Smooth muscle cell (in vitro differentiated cells): ENCODE data around the gene COL10A1. TPM values are rescaled to one million over a fixed set of nuclear protein-coding genes. Genes with fewer than 3 reads are reported as not detected.
A peak's percentile ranks its signal among the peaks of the same experiment; 100 is the strongest.

ENCODE experiments used
- DNase-seq: peaks from one replicate; lab custom pipeline; 2025; ENCODE audit not compliant: unreplicated experiment; lab: John Stamatoyannopoulos, UW
- H2AFZ ChIP-seq: fragments of 200-600 bp; sonication (generic); 2 replicates; pipeline ENCODE4 v1.6.0; 2016; ENCODE audit warnings: antibody characterized with exemption, low read depth, mild to moderate bottlenecking
- H3F3A ChIP-seq: fragments of 200-600 bp; sonication (generic); 2 replicates; pipeline ENCODE4 v1.6.0; 2017; ENCODE audit warnings: antibody characterized with exemption, low read depth
- H3K27ac ChIP-seq: fragments of 200-600 bp; sonication (generic); 2 replicates; pipeline ENCODE4 v1.5.1; 2016; ENCODE audit warnings: low read depth, mild to moderate bottlenecking
- H3K27me3 ChIP-seq: fragments of 200-600 bp; sonication (generic); 2 replicates; pipeline ENCODE4 v1.6.1; 2016; ENCODE audit warnings: low read depth, mild to moderate bottlenecking
- H3K36me3 ChIP-seq: fragments of 200-600 bp; sonication (generic); 2 replicates; pipeline ENCODE4 v1.5.1; 2016; ENCODE audit warnings: low read depth
- H3K4me1 ChIP-seq: fragments of 200-600 bp; sonication (generic); 2 replicates; pipeline ENCODE4 v1.5.1; 2016; ENCODE audit warnings: low read depth
- H3K4me2 ChIP-seq: fragments of 200-600 bp; sonication (generic); 2 replicates; pipeline ENCODE4 v1.6.0; 2016; ENCODE audit warnings: mild to moderate bottlenecking
- H3K4me3 ChIP-seq: fragments of 200-600 bp; sonication (generic); 2 replicates; pipeline ENCODE4 v1.5.1; 2016; ENCODE audit warnings: mild to moderate bottlenecking
- H3K79me2 ChIP-seq: fragments of 200-600 bp; sonication (generic); 2 replicates; pipeline ENCODE4 v1.6.0; 2016; ENCODE audit warnings: low read depth, mild to moderate bottlenecking
- H3K9ac ChIP-seq: fragments of 200-600 bp; sonication (generic); 2 replicates; pipeline ENCODE4 v1.6.0; 2016; ENCODE audit warnings: low read depth
- H3K9me3 ChIP-seq: fragments of 200-600 bp; sonication (generic); replicated peaks from 2 replicates; pipeline ENCODE4 v1.5.1; 2016; ENCODE audit warnings: low read depth
- H4K20me1 ChIP-seq: fragments of 200-600 bp; sonication (generic); 2 replicates; pipeline ENCODE4 v1.6.0; 2016; ENCODE audit warnings: low read depth
- CTCF ChIP-seq: fragments of 200-600 bp; sonication (generic); IDR thresholded peaks from 2 replicates; pipeline ENCODE4 v1.5.1; 2017; ENCODE audit warnings: borderline replicate concordance, mild to moderate bottlenecking, antibody characterized with exemption; ENCODE audit not compliant: insufficient read depth, poor library complexity, severe bottlenecking
- WGBS: methylation state at CpG from one replicate; pipeline ENCODE4 v1.1.7; 2016; ENCODE audit warnings: low lambda C conversion rate; 5-methylcytosine and 5-hydroxymethylcytosine counted together
- polyA plus RNA-seq: library from polyadenylated mRNA; unstranded; fragments of >200 nt; fragmentation: Nextera tagmentation; extraction: Ambion mirVana; gene quantifications from 2 replicates; pipeline ENCODE4 v1.2.1, GENCODE V29; 2016
- total RNA-seq: library from RNA; depleted of rRNA; stranded (reverse); fragments of >200 nt; gene quantifications from 2 replicates; pipeline ENCODE4 v1.2.3, GENCODE V29; 2014

Gene COL10A1
- total and polyA plus RNA-seq, 2 experiments from 2014 or later, result 0.04 TPM; not detected in 1

GRCh38 chr6:116105247-116105646, 20.7 kb downstream of the COL10A1 start:
- Histone ChIP-seq H3K4me1 (peaks cover 40% of the 10 kb centered on the region), H3K79me2 (peaks cover 29% of the 10 kb centered on the region), H3K9ac (no peak overlapping the region), H2AFZ (no peak overlapping the region), H3K4me2 (no peak overlapping the region), H3F3A (peaks cover 3% of the 10 kb centered on the region), H4K20me1 (no peaks in the 10 kb centered on the region), H3K27me3 (no peaks in the 10 kb centered on the region), H3K9me3 (no peaks in the 10 kb centered on the region), H3K27ac (no peak overlapping the region), H3K36me3 (no peaks in the 10 kb centered on the region), H3K4me3 (no peak overlapping the region)
- no peak for DNase-seq
- no peak for TF ChIP-seq CTCF
- 89% methylated on average over 3 of the region's 3 CpGs for WGBS

- no peaks in the 10 kb centered on the region for H3K9me3 ChIP-seq
- H3K79me2 ChIP-seq, result peaks cover 29% of the 10 kb centered on the region
- H4K20me1 ChIP-seq, result no peaks in the 10 kb centered on the region
- no peak for TF ChIP-seq CTCF
- peaks cover 40% of the 10 kb centered on the region for H3K4me1 ChIP-seq
- no peak overlapping the region for H3K4me2 ChIP-seq
- H3K36me3 ChIP-seq, result no peaks in the 10 kb centered on the region
- H3F3A ChIP-seq, result peaks cover 3% of the 10 kb centered on the region
- H3K27ac ChIP-seq, result no peak overlapping the region
- WGBS, result 84% methylated on average over 1 of the region's 1 CpG
- no peak overlapping the region for H3K4me3 ChIP-seq
- H3K9ac ChIP-seq, result no peak overlapping the region
- H3K27me3 ChIP-seq, result no peaks in the 10 kb centered on the region
- DNase-seq, result no peak
- H2AFZ ChIP-seq, result no peak overlapping the region
Observed at GRCh38 chr6:116104636-116105035, 21.3 kb downstream of the COL10A1 start.

- Histone ChIP-seq H4K20me1 (no peaks in the 10 kb centered on the region), H3K36me3 (no peaks in the 10 kb centered on the region), H2AFZ (no peak overlapping the region), H3K27ac (no peak overlapping the region), H3K9me3 (no peaks in the 10 kb centered on the region), H3K9ac (no peak overlapping the region), H3K79me2 (peaks cover 29% of the 10 kb centered on the region), H3K4me2 (no peak overlapping the region), H3K4me3 (no peak overlapping the region), H3K4me1 (peaks cover 40% of the 10 kb centered on the region), H3K27me3 (no peaks in the 10 kb centered on the region), H3F3A (peaks cover 3% of the 10 kb centered on the region)
- 85% methylated on average over 4 of the region's 4 CpGs for WGBS
- TF ChIP-seq CTCF, result no peak
- DNase-seq, result no peak
Observed at GRCh38 chr6:116102873-116103272, 23.1 kb downstream of the COL10A1 start.

- peak overlapping the region; percentile 94 for H3K4me2 ChIP-seq
- TF ChIP-seq CTCF, result no peak
- H3K79me2 ChIP-seq, result peaks cover 29% of the 10 kb centered on the region
- peak overlapping the region; percentile 99 for H3K4me3 ChIP-seq
- WGBS, result 86% methylated on average over 2 of the region's 2 CpGs
- no peak for DNase-seq
- H3K27ac ChIP-seq, result peak overlapping the region; percentile 53
- peak overlapping the region; percentile 100 for H2AFZ ChIP-seq
- peaks cover 35% of the 10 kb centered on the region for H3K4me1 ChIP-seq
- peaks cover 3% of the 10 kb centered on the region for H3F3A ChIP-seq
- H3K27me3 ChIP-seq, result no peaks in the 10 kb centered on the region
- no peaks in the 10 kb centered on the region for H3K9me3 ChIP-seq
- no peaks in the 10 kb centered on the region for H4K20me1 ChIP-seq
- no peaks in the 10 kb centered on the region for H3K36me3 ChIP-seq
- H3K9ac ChIP-seq, result no peak overlapping the region
Observed at GRCh38 chr6:116101790-116102189, 24.1 kb downstream of the COL10A1 start.
